G401.6 (cell line): ENCODE measurements around the gene TRIM44.
"Not testable (repeated sequence)": the region's sequence is repeated elsewhere in the genome, so short reads cannot be mapped to it uniquely, and the experiment has no call there.

Experiments
- FAIRE-seq: peaks from 2 replicates; lab custom pipeline; 2012; peaks lifted over from hg19 to GRCh38; lab: Jason Lieb, UNC

Gene TRIM44

DNA sequence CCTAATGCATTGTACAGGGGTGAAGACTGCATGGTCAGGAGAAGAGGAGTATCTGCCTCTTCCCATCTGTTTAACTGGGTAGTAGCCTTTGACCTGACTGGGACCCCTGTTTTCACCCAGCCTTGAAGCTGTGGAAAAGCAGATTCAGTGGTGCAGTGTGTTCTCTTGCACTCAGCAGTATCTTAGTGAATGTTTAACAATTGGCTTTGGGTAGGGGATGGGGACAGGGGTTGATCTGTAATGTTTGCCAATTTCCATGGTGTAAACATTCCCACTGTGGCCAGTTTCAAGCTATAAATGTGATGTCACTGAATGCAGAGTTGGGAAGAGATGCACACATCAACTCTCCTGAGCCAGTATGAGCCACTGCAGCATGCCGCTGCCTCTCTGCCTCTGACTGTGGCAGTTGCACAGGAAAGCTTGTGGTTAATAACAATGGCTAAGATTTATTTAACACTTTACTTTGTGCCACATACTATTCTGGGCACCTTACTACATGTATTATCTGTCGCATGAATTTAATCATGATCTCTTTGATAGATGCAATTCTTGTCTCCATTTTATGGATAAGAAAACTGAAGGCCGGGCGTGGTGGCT, 28.6 kb upstream of the TRIM44 start:
- no peak for FAIRE-seq

DNA sequence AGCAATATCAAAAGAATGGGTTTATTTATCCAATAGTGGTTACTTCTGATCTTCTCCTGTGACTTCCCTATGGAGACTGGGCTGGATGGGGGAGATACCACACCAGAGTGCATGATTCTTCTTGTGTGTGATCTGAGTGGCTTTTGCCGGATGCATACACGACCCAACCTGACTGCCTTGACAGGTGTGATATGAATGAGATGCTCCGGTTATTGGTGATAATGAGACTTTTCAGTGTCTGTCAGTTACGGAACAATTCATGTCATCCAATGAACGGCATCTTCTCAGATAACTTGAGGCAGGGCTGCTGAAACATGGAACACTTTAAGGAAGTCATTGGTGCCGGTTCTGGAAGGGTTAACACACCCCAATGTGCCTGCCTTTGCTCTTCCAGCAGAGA, 26.6 kb upstream of the TRIM44 start:
- FAIRE-seq: no peak

- no peak for FAIRE-seq
Measured at GRCh38 chr11:35639591-35640179, 22.9 kb upstream of the TRIM44 start.

- no peak for FAIRE-seq
Measured at GRCh38 chr11:35641171-35641897, 21.2 kb upstream of the TRIM44 start.

DNA sequence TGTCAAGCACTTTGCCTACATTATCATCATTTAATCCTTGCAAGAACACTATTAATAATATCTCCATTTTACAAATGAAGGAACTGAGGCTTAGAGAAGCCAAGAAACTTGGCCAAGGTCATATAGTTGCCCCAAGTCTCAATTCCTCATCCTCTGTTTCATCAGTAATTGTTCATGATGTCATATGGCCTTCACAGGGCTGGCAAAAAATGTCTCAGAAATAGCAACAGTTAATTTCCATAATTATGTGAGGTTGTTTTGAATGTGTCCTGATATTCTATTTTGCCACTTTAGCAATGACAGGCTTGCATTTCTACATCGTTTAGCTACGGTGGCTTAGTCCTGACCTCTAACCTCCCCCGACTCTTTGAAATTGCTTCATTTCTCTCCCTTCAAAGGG, 20.6 kb upstream of the TRIM44 start:
- no peak for FAIRE-seq

DNA sequence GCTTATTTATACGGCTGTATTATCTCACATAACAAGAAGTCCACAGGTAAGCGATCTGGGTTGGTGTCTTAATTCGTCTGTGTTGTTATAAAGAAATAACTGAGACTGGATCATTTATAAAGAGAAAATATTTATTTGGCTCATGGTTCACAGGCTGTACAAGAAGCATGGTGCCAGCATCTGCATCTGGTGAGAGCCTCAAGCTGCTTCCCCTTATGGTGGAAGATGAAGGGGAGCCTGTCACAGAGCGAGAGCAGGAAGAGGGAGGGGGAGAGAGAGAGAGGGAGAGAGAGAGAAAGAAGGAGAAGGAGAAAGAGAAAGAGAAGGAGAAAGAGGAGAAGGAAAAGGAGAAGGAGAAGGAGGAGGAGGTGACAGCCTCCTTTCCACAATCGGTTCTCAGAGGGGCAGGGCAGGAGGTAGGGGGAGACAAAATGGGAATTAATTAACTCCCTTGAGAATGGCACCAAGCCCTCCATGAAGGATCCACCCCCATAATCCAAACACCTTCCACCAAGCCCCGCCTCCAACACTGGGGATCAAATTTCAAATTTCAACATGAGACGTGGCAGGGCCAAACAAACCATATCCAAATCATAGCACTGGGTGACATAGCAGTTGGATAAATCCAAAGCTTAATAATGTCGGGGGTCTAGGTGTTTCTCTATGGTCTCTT, 15.0 kb upstream of the TRIM44 start:
- FAIRE-seq: no peak

DNA sequence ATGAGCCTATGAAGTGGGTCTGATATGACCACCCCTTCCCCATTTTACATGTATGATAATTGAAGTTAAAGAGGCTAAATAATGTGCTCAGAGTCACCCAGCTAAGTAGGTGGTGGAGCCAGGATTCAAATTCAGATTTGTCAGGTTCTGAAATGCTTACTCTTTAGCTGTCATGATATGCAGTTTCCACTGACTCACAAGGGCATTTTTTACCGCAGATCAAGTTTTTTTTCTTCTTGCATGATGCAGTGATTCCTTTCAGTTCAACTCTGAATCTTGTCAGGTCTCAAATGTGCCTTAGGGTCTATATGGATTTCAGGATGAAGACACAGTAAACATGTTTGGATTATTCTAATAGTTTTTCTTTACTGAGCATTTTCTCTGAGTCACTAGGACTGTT, 12.6 kb upstream of the TRIM44 start:
- FAIRE-seq: no peak

DNA sequence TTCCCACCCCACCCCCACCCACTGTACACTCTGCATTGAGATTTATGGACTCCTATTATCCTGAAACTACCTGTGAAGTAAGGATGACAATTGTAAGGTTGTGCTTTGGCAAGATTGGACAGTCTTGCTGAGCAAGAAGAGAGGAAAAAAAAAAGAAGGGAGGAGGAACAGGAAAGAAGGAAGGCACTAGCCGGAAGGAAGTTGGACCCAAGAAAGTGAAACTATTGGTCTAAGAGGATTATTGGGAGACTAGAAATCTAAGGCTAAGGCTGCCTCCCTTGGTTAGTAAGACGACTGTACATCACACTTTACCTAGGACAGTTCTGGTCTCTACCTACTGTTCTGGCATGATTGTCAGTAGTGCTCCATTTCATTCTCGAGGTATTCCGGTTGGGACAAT, 12.1 kb upstream of the TRIM44 start:
- FAIRE-seq: no peak

DNA sequence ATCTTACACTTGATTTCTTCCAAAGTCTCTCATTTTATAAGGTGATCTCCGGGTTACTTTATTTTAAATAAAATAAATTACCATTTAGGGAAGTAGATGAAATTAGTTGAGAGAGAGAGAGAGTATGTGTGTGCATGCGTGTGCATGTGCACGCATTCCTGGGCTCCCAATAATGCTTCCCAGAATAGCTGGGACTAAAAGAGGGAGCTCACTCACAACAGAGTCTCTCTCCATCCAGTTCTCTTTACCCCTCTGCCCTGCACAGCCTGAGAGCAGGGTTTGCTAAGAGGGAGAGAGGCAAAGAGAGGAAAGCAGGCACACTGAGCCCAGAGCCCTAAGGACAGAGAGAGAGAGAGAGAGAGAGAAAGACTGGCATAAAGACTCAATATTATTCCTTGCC, 11.3 kb upstream of the TRIM44 start:
- FAIRE-seq: no peak

- not testable (repeated sequence) for FAIRE-seq
Measured at GRCh38 chr11:35652786-35653185, 9.8 kb upstream of the TRIM44 start.

- no peak for FAIRE-seq
Measured at GRCh38 chr11:35654711-35655110, 7.9 kb upstream of the TRIM44 start.

- no peak for FAIRE-seq
Measured at GRCh38 chr11:35655254-35655653, 7.3 kb upstream of the TRIM44 start.

DNA sequence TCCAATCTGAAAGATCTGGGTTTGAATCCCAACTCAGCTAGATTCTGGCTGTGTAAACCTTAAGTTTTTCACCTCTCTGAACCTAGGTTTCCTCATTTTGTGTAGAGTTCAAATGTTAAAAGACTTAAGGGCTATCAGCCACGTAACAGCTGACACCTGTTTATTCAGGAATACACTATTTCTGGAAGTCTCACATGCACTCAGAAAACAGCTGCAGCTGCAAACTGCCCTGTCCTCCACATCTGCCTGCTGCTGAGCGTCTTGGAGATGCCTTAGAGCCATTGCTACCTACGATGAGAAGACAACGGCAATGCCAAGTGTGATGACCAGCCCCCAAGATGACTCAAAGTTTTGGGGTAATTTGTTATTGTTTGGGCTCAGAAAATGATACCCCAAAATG, 6.7 kb upstream of the TRIM44 start:
- FAIRE-seq: no peak

DNA sequence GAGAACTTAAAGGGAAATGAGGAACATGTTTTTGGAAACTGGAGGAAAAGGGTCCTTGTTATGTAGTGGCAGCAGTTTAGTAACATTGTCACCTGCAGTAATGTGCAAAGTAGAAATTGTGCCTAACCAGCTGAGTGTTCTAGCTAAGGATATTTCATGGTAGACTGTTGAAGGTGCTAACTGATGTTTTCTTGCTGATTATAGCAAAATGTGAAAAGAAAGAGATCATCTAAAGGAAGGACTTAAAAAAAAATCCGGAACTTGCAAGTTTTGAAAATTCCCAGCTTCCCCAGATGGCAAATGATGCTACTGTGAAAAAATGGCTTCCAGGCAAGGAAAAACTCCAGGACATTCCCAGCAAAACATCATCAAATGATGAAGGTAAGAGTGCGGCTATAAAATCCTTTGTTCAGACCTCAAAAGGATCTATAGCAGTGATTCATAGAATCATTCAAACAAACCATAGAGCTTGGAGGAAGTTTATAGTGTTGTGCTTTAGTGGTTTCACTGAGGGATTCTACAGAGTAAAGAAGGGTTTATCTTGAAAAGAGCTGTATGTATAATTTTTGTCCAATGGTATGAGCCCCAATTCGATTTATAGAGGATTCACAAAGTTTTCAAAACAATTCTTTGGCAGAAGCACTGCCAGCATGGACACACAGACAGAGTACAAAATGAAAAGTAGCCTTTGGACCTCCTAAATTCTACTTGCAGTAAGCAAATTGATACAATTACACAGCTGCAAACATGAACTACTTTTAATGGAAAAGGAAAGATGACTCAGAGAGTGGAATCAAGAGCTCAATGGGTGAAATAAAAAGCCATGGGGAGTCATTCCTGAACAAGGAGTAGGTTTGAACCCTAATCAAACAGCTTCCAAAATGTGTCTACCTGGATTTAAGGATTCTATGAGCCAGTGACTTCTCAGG, 4.3 kb upstream of the TRIM44 start:
- no peak for FAIRE-seq

GRCh38 chr11:35661534-35661933, 1.0 kb upstream of the TRIM44 start:
- FAIRE-seq: no peak

DNA sequence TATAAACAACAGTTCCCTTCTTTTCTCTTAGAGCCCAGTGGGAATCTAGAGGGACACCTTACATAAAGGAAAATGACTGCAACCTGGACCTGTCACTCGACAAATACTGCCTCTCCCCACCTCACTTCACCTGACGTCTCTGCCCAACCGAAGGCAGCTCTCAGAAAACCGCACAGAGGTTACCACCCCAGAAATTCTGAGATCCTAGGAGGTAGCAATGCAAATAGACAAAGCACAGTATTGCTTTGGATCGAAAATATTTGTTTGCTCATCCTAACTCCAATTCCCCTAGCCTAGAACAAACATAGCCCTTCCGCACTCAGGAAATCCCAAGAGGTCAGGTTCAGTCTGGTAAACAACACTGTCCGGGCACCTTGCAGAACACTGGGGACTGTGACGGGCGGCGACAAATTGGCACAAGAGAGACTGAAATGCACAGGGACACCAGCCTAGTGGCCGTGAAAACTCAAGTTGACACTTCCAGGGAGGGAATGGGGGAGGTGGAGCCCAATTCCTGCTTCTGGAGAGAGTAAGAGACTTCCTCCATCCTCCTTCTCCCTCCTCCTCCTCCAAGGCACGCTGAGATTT, 420 bp upstream of the TRIM44 start:
- no peak for FAIRE-seq

- FAIRE-seq: no peak
Measured at GRCh38 chr11:35663408-35663702, 780 bp downstream of the TRIM44 start.

DNA sequence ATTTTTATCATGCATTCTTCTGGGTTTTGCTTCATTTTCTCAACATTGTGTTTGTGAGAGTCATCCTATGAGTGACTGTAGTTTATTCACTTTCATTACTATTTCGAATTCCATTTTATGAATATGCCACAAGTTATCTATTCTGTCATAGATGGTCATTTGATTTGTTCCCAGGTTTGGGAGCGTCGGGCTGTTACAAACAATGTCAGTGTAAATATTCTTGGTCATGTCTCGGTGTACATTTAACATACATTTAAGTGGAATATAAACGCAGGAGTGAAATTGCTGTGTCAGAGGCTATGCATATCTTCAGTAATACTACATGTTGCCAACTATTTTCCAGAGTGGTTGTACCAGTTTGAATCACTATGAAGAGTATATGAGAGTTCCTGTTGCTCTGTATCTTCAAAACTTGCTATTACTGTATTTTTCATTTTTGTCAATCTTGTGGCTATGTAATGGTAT, 2.4 kb downstream of the TRIM44 start:
- no peak for FAIRE-seq

DNA sequence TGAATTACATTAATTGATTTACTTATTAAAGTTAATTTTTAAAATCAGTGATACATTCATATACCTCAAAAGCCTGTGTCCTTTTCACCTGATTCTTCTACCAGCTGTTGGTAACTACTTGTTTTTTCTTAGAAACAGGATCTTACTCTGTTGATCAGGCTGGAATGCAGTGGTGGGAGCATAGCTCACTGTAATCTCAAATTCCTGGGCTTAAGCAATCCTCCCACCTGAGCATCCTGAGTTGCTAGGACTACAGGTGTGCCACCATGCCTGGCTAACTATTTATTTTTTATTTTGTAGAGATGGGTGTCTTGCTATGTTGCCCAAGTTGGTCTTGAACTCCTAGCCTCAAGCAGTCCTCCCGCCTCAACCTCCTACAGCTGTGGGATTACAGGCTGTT, 4.7 kb downstream of the TRIM44 start:
- no peak for FAIRE-seq

DNA sequence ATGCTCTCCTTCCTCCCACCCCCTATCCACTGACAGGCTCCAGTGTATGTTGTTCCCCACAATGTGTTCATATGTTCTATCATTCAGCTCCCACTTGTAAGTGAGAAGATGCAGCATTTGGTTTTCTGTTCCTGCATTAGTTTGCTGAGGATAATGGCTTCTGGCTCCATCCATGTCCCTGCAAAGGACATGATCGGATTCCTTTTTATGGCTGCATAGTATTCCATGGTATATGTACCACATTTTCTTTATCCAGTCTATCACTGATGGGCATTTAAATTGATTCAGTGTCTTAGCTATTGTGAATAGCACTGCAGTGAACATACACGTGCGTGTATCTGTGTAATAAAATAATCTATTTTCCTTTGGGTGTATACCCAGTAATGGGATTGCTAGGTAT, 5.8 kb downstream of the TRIM44 start:
- FAIRE-seq: not testable (repeated sequence)

DNA sequence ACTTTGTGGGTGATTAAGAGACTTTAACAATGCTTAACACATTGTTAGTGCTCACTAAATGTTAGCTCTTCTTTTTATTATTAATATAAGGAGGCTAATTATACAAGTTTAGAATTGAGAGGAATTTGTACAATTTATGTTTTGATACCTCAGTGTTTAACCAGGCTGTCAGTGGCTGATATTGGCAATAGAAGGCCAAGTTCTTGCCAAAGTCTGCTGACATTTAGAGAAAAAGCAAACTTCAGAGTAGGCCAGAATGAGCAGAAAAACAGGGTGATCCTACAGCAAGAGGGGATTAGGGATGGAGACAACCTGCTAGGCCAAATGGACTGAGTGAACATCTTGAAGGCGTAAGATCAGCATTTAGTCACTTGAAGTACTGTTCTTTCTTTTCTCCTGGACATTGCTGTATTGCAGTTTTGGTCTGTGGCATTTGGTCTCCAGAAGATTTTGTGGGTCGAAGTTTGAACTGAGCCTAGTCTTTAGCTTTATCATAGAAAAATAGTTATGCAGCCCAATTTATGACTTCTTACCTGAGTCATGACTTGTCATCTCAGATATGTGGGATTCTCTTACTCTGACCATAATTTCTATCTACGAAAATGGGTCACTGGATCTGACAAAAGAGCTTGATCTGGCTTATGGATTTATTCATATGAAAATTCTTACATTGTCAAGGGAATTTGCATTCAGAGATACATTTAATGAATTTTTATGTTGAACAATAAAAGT, 9.0 kb downstream of the TRIM44 start:
- no peak for FAIRE-seq
